Ishikawa (cell line): ENCODE data around the gene BABAM2.

ENCODE experiments used
- CEBPB ChIP-seq: IDR thresholded peaks from 2 replicates; pipeline ENCODE4 v1.6.1; 2012
- CREB1 ChIP-seq: IDR thresholded peaks from 2 replicates; pipeline ENCODE4 v1.6.1; 2012; ENCODE audit warnings: low read depth
- EGR1 ChIP-seq: IDR thresholded peaks from 2 replicates; pipeline ENCODE4 v1.6.1; 2012
- EP300 ChIP-seq: IDR thresholded peaks from 2 replicates; pipeline ENCODE4 v1.6.1; 2012; ENCODE audit warnings: borderline replicate concordance
- FOXM1 ChIP-seq: IDR thresholded peaks from 2 replicates; pipeline ENCODE4 v1.6.1; 2012; ENCODE audit warnings: low read depth, borderline replicate concordance
- MAX ChIP-seq: IDR thresholded peaks from 2 replicates; pipeline ENCODE4 v1.6.1; 2012
- NFIC ChIP-seq: IDR thresholded peaks from 2 replicates; pipeline ENCODE4 v1.6.1; 2012
- RAD21 ChIP-seq: IDR thresholded peaks from 2 replicates; pipeline ENCODE4 v1.6.1; 2012; ENCODE audit warnings: low read depth
- REST ChIP-seq: IDR thresholded peaks from 2 replicates; pipeline ENCODE4 v1.6.1; 2012; ENCODE audit warnings: low read depth, mild to moderate bottlenecking
- TAF1 ChIP-seq: IDR thresholded peaks from 2 replicates; pipeline ENCODE4 v1.6.1; 2012; ENCODE audit warnings: low read depth, mild to moderate bottlenecking
- TCF12 ChIP-seq: IDR thresholded peaks from 2 replicates; pipeline ENCODE4 v1.6.1; 2012; ENCODE audit warnings: low read depth
- TEAD4 ChIP-seq: IDR thresholded peaks from 2 replicates; pipeline ENCODE4 v1.6.1; 2012
- USF1 ChIP-seq: IDR thresholded peaks from 2 replicates; pipeline ENCODE4 v1.6.1; 2012
- YY1 ChIP-seq: IDR thresholded peaks from 2 replicates; pipeline ENCODE4 v1.6.1; 2012; ENCODE audit warnings: low read depth
- ZBTB7A ChIP-seq: IDR thresholded peaks from 2 replicates; pipeline ENCODE4 v1.6.1; 2012; ENCODE audit warnings: low read depth

BABAM2 gene

GRCh38 chr2:28248511-28248910 is 358.0 kb downstream of the BABAM2 start:
- TF ChIP-seq CREB1 (no peak), EP300 (no peak), FOXM1 (no peak), MAX (no peak), CEBPB (no peak), TCF12 (no peak), USF1 (no peak), NFIC (no peak), EGR1 (no peak), TAF1 (no peak), ZBTB7A (no peak), RAD21 (no peak), TEAD4 (no peak), YY1 (no peak), REST (no peak)

GRCh38 chr2:28250006-28250405 is 359.5 kb downstream of the BABAM2 start:
- TF ChIP-seq EP300 (no peak), REST (no peak), TAF1 (no peak), RAD21 (no peak; the same call in 1 of the 2 replicates), CEBPB (no peak), YY1 (no peak), ZBTB7A (no peak), CREB1 (no peak), MAX (no peak), NFIC (no peak), EGR1 (no peak), USF1 (no peak), FOXM1 (no peak), TEAD4 (no peak), TCF12 (no peak)

- TF ChIP-seq TAF1, result no peak
Measured at GRCh38 chr2:28251337-28251736, 360.8 kb downstream of the BABAM2 start.

GRCh38 chr2:28252311-28252710 is 361.8 kb downstream of the BABAM2 start:
- no peak for TF ChIP-seq TCF12
- no peak for TF ChIP-seq CEBPB
- TF ChIP-seq FOXM1, result no peak
- no peak for TF ChIP-seq YY1
- no peak for TF ChIP-seq TEAD4
- TF ChIP-seq RAD21, result no peak
- no peak for TF ChIP-seq NFIC
- no peak for TF ChIP-seq USF1
- no peak for TF ChIP-seq REST

GRCh38 chr2:28253543-28253942 is 363.0 kb downstream of the BABAM2 start:
- TF ChIP-seq TAF1 (no peak), NFIC (no peak), USF1 (no peak), CREB1 (no peak)
